GM12875 (cell line): ENCODE data around the gene ZNF8.
A peak's percentile ranks its signal among the peaks of the same experiment; 100 is the strongest.

Experiments used
- H3K4me3 ChIP-seq: one replicate; pipeline ENCODE4 v1.5.1; 2011; ENCODE audit warnings: low read depth, low read length, control low read depth
- TF ChIP-seq, protein P1 (sequence below): IDR thresholded peaks from 2 replicates; pipeline ENCODE4 v1.5.1; 2011; ENCODE audit warnings: low read depth, mild to moderate bottlenecking, control low read depth, inconsistent platforms, low read length, moderate library complexity, borderline replicate concordance; ENCODE audit not compliant: insufficient read depth

ZNF8 gene

DNA sequence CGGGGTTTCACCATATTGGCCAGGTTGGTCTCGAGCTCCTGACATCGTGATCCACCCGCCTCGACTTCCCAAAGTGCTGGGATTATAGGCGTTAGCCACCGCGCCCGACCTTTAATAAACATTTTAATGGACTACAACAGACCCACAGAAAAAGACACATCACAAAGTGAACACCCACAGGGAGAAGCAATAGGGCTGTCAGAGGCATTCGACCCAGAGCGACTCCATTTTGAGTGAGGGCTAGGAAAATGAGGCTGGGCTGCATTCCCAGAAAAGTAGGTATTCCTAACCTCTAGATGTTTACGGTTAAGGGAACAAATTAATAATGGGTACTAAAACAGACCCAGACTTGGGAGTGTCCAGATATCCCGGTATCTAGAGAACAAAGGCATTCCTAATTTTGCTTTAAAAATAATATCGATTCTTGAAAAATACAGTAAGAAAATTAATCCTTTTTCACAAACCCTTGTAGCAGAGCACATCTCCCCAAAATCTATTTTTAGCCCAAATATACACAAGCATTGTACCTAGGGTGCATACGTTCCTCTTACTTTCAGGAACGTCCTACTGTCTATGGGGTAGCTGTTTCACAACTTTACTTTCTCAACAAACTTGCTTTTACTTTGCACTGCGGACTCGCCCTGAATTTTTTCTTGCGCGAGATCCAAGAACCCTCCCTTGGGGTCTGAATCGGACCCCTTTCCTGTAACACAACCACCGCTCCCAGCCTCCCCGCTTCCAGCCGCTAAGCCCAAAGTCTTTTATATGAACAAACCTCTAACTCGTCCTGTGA lies 811 bp upstream of the ZNF8 start:
- H3K4me3 ChIP-seq = peak overlapping the region; percentile 69
- TF ChIP-seq, protein P1, sequence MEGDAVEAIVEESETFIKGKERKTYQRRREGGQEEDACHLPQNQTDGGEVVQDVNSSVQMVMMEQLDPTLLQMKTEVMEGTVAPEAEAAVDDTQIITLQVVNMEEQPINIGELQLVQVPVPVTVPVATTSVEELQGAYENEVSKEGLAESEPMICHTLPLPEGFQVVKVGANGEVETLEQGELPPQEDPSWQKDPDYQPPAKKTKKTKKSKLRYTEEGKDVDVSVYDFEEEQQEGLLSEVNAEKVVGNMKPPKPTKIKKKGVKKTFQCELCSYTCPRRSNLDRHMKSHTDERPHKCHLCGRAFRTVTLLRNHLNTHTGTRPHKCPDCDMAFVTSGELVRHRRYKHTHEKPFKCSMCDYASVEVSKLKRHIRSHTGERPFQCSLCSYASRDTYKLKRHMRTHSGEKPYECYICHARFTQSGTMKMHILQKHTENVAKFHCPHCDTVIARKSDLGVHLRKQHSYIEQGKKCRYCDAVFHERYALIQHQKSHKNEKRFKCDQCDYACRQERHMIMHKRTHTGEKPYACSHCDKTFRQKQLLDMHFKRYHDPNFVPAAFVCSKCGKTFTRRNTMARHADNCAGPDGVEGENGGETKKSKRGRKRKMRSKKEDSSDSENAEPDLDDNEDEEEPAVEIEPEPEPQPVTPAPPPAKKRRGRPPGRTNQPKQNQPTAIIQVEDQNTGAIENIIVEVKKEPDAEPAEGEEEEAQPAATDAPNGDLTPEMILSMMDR = no peak

DNA sequence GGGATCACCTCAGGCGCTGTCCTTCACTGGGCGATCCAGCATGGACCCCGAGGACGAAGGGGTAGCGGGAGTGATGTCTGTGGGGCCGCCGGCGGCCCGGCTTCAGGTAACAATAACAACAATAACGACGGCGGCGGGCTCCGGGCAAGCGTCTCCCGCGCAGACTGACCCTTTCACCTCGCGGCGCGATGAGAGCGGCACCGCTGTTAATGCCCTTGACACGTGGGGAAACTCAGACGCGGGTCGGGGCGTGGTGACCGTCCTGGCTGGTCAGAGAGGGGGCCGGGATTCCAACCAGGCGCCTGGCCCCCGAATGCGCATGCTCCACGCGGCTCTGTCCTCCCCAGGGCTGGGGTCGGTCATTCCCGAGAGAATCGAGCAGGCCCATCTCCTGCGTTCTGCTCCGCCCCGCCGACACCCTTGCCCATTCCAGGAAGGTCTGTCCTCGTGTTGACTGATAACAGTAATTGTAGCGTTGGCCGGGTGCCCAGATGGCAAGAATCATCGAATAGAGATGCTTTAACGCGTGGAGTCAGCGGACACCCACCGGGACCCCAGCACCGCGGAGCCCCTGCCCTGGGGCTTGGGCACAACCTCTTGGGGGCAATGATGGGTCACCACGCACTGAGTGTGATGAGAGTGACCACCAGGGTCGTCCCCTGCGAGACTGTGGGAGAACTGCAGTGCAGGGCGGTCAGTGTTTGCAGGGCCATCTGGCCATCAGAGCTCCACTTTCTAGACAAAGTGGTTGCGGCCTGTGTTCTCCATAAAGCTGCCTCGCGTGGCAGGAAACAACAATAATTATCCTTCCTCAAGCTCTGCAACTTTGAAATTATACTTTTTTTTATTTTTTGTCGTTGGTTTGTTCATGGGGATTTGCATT lies 528 bp downstream of the ZNF8 start:
- H3K4me3 ChIP-seq = peak overlapping the region; percentile 69
- TF ChIP-seq, protein P1 = no peak

DNA sequence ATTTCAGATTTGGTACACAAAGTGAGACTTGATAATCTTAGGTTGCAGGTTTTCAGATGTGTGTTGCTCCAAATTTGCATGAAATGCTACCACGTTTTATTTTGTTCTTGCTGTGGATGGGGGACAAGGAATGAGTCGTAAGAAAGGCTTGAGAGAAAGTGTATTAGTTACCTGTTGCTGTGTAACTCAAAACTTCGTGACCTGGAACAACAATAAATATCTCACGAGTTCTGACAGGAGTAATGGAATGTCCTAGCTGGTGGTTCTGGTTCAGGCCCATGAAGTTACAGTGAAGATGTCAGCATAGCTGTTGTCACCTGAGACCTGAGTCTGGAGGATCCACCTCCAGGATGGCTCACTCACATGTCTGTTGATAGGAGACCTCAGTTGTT lies 1.2 kb downstream of the ZNF8 start:
- H3K4me3 ChIP-seq = peak overlapping the region; percentile 69
- TF ChIP-seq, protein P1 = no peak

DNA sequence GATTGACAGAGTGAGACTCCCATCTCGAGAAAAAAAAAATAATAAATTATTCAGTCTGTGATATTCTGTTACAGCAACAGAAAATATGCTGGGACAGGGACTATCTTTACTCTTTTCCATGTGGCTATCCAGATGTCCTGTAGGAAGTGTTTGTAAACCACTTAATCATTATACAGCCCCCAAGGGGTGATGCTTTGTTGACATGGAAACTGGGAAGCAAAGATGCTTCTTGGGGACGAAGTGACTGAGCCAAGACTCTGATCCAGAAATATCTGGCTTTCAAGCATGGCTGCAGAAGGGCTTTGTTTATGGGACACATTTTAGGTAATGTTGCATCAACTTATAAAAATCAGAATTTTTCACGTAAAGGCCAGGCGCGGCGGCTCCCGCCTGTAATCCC lies 5.4 kb downstream of the ZNF8 start:
- H3K4me3 ChIP-seq = no peak overlapping the region
- TF ChIP-seq, protein P1 = no peak

DNA sequence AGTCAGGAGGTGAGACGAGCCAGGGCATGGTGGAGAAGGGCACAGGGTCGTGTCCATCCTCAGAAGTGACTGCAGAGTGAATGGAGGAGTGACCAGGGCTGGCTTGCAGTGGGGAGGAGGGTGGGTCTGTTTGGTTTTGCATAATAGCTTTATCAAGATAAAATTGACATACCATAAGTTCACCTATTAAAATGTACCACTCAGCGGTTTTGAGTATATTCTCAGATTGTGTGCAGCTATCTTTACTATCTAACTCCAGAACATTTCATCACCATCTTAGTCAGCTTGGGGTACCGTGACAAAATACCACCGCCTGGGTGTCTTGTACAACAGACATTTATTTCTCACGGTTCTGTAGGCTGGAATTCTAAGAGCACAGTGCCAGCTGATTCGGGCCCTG lies 13.2 kb downstream of the ZNF8 start:
- TF ChIP-seq, protein P1 = no peak
- no peak overlapping the region for H3K4me3 ChIP-seq

DNA sequence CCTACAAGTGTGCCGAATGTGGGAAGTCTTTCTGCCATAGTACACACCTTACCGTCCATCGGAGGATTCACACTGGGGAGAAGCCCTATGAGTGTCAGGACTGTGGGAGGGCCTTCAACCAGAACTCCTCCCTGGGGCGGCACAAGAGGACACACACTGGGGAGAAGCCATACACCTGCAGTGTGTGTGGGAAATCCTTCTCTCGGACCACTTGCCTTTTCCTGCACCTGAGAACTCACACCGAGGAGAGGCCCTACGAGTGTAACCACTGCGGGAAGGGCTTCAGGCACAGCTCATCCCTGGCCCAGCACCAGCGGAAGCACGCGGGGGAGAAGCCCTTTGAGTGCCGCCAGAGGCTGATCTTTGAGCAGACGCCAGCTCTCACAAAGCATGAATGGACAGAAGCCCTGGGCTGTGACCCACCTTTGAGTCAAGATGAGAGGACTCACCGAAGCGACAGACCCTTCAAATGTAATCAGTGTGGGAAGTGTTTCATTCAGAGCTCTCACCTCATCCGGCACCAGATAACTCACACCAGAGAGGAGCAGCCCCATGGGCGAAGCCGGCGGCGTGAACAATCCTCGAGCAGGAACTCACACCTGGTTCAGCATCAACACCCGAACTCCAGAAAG lies 16.1 kb downstream of the ZNF8 start:
- no peak overlapping the region for H3K4me3 ChIP-seq
- TF ChIP-seq, protein P1 = no peak

DNA sequence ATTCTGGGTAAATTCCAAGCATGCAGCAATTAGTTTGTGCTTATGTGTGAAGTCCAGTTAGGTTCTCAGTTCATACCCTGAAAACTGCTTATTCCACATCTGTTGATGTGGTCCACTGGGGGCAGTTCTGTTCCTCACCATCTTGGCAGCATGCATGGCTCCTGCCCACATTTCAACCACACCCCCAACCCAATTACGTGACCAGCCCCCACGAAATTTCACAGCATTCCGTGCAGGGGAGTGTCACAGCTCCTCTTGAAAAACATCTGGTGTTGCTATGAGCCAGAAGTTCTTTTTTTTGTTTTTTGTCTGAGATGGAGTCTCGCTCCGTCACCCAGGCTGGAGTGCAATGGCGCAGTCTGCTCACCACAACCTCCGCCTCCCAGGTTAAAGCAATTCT lies 17.3 kb downstream of the ZNF8 start:
- no peak overlapping the region for H3K4me3 ChIP-seq
- TF ChIP-seq, protein P1 = no peak
